IPS-11a (cell line): ENCODE results near the gene TESK2.
"Not testable (repeated sequence)": the region's sequence is repeated elsewhere in the genome, so short reads cannot be mapped to it uniquely, and the experiment has no call there.

Experiments used
- H3K4me3 ChIP-seq: one replicate; pipeline ENCODE4 v1.5.1; 2013; ENCODE audit warnings: low read depth, low read length, control low read depth

Gene TESK2

DNA sequence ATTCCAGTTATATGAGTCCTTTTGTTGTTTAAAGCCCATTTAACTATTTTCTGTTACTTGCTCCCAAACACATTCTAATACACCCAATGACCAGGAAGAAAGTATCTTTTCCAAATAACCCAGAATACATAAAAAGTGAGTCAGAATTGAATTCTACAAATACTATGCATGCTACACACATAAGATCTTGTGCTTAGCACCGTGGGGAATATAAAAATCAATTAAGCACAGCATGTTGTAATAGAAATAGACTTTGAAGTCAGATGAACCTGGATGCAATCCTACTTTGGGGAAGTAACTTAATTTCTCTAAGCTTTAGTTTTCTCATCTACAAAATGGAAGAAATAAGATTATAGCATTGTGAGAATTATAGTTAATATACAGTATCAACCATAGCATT is 110.2 kb downstream of the TESK2 start:
- H3K4me3 ChIP-seq, result no peak overlapping the region

DNA sequence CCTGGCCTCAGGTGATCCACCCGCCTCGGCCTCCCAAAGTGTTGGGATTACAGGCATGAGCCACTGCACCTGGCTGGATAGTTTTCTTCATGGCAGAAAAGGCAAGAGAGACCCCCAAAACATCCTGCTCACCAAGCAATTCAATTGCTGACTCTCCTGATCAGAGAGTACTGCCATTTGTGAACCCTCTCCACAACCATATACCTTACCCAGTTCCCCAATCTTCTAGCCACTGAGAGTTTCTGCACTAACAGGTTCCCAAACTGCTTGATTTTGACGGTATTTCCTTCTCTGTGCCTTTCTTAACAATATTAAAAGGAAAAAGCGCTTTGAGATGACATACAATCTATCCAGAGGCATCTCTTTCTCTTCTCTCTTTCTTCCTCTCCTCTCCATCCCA is 110.8 kb downstream of the TESK2 start:
- H3K4me3 ChIP-seq, result no peak overlapping the region

DNA sequence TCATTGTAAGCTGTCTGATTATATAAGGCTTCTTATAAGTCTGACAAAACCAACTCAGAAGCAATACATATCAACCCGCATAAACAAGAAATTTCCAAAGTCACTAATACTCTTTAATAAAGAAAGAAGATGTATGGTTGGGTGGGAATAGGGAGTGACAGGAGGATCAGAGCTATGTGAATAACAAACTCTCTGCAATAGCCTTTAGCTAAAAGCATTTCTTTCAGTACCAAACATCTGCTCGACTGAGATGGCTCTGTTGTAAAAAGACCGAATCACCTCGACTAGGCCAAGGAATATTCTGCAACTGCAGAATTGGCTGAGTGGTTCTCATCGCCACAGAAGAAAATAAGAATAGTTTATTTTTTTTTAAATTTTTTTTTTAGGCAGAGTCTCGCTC is 111.4 kb downstream of the TESK2 start:
- no peak overlapping the region for H3K4me3 ChIP-seq

DNA sequence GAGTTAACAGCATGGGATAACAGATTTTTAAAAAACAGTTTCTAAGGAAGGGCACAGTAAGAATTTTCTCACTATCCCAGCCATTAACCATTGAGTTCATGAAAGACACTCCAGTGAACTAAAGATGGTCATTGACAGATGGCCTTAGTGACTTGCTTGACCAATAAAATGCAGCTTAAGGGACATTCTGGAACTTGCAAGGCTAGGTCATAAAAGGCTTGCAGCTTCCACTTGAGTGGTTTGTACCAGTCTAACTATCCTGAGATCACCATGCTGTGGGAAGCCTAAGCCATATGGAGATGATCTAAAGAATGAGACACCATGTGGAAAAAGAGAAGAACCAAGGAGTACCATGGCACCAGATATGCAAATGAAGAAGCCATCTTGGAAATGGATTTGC is 112.8 kb downstream of the TESK2 start:
- no peak overlapping the region for H3K4me3 ChIP-seq

DNA sequence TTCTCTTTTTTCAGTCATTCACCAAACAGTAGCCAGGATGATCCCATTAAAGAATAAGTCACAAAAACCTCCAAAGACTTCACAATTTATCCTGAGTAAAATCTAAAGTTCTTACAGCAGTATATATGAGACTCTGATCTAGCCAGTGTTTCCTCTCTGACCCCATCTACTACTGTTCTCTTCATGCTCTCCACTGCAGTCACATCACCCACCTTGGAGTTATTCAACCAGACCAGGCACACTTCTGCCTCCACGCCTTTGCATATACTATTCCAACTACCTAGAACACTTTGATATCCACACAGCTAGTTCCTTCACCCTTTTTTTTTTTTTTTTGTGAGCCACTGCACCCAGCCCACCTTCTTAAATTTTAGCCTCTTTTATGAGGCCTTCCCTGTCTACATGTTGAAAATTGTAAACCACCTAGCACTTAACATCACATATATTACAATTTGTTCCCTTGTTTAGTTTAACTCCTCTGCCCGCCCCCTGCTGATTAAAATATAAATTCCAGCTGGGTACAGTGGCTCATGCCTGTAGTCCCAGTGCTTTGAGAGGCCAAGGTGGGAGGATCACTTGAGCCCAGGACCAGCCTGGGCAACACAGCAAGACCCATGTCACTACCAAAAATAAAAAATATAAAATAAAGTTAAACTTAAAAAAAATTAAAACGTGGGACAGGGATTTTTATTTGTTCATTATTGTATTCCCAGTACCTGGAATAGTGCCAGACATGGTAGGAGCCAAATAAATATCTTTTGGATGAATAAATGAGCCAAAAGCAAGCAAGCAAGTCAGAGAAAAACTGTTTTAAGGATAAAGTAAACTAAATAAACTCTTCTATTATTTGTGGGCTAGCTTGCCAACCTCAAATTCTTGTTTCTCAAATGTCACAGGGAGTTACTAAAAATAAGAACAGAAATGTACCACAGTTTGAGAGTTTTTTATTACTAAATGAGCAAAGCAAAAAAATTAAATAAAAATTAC is 115.6 kb downstream of the TESK2 start:
- H3K4me3 ChIP-seq, result no peak overlapping the region

DNA sequence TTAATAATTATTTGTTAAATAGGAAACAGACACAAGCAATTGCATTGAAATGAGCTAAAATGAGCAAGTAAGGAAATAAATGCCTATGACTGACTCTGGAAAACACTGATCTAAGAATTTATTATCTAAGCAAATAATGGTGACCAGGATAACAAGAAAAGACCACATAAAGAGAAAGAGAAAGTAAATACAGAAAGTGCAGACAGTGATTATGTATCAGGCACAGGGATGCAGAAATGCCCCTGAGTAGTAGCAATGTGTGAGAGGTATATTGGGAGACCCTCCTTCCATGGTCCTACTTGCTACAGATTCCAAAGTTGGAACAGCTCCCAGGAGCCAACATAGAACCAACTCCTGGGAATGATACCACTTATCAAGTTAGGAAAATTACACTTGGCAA is 117.4 kb downstream of the TESK2 start:
- H3K4me3 ChIP-seq, result no peak overlapping the region

DNA sequence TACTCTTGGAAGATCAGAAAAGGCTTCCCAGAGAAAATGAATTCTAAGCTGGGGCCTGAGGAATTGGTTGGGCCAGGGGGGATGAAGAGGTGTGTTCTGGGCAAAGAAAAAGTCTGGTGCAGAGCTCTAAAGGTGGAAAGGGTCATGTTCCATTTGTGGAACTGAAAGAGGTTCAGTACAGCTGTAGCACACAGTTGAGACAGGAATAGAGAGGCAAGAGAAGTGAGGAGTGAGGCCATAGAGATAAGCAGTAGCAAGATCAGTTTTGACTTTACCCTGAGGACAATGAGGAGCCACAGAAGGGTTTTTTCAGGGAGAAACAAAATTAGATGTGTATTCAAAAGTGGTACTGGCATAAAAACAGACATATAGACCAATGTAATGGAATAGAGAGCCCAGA is 120.4 kb downstream of the TESK2 start:
- no peak overlapping the region for H3K4me3 ChIP-seq

DNA sequence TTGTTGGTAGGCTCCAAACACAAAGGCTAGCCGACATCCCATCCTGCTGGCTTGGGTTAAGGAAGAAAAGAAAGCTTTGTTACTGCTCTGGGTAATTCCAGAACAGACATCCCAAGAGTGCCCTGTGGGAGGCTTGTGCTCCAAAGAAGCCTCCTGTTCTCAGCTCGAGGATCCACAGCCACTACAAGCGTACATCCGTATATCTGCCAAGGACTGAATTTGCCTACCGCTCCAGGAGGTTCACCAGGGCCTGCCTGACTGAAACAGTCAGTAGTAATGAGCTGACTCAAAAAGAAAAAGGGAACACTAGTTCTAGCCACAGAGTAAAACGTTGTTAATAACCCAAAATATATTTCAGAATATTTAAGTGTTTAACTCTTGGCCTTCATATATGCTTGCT is 125.9 kb downstream of the TESK2 start:
- H3K4me3 ChIP-seq, result no peak overlapping the region

DNA sequence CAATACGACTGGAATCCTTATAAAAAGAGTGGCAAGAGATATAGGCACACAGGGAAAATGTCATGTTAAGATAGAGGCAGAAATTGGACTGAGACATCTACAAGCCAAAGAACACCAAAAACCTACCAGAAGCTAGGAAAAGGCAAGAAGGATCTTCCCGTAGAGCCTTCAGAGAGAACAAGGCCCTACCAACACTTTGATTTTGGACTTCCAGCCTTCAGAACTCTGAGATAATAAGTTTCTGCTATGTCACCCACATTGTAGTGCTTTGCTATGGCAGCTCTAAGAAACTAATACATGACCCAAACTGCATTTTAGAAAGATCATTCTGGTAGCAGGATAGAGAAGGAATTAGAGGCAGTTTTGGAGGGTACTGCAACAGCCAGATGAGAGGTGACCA is 126.7 kb downstream of the TESK2 start:
- no peak overlapping the region for H3K4me3 ChIP-seq

DNA sequence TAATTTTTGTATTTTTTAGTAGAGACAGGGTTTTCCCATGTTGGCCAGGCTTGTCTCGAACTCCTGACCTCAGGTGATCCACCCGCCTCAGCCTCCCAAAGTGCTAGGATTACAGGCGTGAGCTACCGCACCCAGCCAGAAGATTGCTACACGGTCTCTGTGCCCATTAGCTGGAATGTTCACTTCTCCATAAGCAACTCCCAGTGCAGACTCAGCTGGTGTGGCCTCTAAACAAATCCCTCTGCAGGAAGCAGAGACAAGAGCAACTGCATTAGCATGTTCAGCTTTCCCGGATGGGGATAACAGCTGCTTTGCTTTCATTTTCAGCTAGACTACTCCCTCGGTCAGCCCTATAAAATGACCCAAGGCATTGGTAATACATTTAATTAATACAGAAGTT is 130.0 kb downstream of the TESK2 start:
- not testable (repeated sequence) for H3K4me3 ChIP-seq

DNA sequence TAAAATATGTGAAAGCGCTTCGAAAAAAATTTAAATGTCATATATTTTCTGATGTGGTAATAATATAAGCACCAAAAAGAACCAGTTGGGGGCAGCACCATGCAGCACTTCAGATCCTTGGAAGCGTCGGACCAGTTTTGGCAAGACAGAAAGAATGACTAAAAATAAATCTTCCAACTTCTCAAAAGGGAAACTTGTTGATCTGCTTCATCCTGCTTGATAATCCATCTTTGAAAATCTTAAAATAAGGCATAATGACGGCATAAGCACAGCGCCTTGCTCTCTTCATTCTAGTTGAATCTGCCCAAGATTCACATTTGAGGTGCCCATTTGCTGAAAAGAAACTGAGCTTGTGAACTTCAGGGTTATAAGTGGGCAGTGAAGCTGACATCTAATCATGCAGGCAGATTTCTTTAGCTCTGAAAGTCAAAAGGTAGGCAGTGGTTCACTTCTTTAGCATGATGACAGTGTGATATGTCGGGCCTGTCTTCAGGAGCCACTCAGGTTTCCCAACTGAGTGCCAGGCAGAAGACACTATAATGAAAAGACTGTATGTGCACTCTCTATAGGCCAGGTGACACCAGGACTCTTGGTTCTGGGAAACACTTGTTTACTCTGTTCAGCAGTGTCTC is 131.0 kb downstream of the TESK2 start:
- no peak overlapping the region for H3K4me3 ChIP-seq

DNA sequence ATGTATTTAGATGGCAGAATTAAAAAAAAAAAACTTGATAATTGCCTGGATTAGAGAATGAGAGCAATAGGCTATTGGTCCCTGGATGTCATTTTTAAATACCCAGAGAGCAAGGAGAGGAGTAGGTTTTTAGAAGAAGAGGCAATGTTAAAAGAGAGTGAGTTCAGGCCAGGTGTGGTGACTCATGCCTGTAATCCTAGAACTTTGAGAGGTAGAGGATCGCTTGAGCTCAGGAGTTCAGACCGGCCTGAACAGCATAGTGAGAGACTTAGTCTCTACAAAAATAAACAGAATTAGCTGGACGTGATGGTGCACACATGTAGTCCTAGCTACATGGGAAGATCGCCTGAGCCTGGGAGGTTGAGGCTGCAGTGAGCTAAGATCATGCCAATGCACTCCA is 134.8 kb downstream of the TESK2 start:
- no peak overlapping the region for H3K4me3 ChIP-seq

DNA sequence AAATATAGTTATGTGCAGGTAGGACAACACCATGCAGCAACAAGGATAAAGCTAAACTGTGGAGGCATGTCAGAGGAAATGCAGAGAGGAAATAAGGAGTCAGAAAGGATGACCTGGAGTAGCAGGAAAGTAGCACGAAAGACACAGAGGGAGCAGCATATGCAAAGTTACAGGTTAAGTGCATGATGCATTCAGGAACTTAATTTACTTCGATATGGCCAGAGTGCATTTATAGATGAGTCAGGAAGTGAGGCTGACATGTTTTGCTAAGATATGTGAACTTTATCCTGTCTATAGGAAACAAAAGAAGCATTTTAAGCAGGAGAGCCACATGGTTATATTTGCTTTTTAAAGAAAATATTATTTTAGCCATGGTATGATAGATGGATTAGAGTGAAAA is 135.3 kb downstream of the TESK2 start:
- no peak overlapping the region for H3K4me3 ChIP-seq

DNA sequence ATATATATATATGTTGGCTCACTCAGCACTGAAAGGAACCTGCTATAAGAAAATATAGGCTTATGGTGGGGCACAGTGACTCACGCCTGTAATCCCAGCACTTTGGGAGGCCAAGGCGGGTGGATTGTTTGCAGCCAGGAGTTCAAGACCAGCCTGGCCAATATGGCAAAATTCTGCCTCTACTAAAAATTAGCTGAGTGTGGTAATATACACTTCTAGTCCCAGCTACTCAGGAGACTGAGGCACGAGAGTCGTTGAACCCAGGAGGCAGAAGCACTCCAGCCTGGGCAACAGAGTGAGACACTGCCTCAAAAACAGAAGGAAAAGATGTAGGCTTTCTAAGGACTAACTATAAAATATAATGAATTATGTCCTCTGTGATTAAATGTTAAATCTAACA is 136.1 kb downstream of the TESK2 start:
- no peak overlapping the region for H3K4me3 ChIP-seq

DNA sequence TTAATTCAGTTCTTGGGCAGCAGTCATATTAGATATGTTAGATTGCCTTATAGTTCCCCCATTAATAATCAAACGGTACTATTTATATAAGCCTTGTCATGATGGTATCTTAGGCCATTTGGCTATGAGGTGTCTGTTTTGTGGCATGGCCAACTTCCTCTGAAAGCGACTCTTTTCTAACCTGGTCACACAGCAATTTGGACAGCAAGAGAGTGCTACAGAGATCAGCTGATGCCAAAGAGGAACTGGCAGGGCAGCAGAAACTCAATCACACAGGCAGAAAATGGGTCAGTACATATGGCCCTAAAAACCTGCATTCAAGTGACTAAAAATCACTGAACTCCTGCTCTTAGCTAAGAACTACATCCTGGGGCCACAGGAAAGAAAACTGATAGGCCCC is 137.3 kb downstream of the TESK2 start:
- no peak overlapping the region for H3K4me3 ChIP-seq

DNA sequence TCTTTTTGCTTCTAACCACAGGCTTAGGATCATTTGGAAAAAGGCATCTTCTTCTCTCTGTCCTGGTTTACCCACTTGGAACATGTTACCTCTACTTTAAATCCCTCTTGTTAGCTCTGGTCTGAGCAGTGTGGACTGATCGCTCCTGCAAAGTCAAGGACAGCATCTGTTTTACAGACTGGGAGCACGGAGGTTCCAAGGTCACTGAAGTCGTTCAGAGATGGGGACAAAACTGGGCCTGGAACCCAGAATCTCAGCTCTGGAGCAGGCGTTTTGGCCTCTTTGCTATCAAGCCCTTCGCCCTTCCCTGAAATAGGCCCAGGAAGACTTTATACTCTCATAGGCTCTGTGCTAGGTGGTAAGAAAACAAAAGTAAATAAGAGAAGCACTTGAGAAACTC is 139.5 kb downstream of the TESK2 start:
- H3K4me3 ChIP-seq, result no peak overlapping the region

DNA sequence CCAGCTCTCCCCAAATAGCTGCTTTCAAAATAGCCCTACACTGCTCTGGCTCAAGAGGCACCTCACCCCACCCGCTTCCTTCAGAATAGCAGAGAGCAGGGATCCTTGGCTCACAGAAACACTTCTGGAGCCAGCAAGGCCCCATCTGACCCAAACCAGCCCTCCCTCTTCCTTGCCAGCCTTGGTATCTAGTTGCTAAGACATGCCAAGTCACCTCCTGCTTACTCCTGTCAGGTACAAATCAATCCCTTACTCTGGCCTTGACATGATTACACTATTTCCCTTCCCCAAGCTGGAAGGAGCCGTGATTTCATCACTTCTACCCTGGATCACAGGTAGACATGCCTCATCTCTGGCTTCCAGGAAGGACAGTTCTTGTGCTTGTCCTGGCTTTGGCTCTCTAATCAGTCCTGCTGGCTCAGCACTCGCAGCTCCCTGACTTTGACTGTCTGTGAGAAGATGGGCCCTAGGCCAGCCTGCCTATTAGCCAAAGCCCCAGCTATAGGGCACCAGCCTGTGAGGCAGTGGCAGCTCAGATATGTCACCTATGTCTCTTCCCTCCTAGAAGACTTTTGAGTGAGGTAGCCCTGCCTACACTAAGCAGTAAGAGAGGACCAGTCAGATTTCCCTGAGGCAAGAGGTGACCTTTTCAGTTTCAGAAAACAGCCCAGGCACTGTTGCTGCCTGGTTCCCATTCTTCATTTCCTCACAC is 141.8 kb downstream of the TESK2 start:
- no peak overlapping the region for H3K4me3 ChIP-seq

DNA sequence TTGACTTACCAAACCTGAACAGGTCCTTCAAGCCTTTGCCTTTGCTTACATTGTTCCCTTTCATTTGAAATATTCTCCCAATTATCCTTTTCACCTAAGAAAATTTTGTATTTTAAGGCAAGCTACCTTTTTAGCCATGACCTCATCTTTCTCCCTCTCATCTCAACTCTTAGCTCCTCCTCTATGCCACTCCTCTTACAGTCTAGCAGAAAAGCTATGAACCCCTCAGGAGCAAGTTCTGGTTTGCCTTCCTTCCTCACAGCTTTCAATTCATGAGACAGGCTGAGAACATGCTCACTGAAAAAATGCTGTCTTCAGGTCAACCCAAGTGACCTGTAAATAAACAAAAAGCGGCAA is 142.4 kb downstream of the TESK2 start:
- H3K4me3 ChIP-seq, result no peak overlapping the region

DNA sequence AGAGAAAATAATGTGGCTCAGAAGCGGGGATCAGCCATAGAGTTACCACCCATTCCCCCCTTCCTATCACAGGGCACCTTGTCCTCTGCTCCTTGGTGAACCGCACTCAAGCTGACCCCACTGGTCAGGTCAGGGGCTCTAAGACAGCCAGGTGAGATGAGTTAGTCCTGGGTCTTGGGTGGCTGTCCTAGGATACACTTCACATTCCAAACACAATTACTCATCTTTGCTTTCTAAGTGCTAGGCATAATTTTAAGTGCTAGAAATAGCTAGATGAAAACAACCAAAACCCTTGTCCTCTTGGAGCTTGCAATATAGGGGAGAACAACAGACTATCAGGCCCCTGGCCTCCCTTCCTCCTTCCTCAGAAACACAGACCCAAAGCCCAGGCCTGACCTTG is 142.9 kb downstream of the TESK2 start:
- no peak overlapping the region for H3K4me3 ChIP-seq

DNA sequence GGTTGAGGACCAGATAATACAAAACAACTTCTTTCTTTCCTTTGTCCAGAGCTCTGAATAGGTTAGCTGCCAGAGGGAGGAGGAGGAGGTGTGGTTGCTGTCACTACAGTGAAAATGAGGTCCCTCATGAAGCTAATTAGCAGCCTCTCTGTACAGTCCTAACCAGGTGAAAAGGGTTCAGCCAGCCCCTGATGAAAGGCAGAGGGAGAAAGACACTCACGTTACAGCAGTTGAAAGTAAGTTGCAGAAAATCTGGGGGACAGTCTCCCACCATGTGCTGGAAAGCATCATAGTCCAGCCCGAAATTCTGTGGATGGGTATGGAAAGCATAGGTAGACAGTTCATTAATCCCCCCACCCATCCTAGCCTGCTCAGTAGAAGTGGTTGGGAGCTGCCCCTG is 144.5 kb downstream of the TESK2 start:
- H3K4me3 ChIP-seq, result no peak overlapping the region

DNA sequence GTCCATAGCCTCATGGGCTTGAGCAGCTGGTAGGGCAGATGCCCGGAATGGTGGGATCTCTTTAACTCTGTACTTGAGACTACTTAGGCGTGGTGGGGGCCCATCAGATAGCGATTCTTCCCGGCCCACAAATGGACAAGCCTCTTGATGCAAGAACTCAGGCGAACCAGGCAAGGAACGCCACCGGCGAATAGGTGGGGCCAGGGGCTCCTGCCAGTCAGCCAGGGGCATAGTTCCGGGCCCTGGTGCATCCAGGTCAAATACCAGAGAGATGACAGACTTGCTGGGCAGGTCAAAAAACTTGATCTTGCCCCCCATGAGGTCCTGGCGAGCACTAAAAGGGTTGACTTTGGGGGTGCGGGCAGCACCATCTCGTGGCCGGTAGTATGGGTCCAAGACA is 145.9 kb downstream of the TESK2 start:
- H3K4me3 ChIP-seq, result no peak overlapping the region

DNA sequence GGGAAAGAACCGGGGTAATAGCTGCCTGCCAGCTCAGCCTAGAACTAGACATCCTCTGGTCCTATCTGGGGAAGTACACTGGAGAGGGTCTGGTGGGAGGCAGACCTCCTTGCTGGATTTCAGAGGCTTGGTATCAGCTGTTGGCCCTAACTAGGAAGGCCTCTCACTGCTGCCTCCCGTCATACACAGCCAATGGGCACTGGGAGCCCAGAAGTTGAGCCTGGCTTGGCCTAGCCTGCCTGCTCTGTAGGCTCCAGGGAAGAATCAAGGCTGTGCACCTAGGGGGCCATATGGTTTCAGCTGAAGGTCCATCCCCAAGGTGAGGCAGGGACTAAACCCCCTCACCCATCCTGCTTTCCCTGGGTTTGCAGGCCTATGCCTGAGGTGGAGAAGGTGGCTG is 146.5 kb downstream of the TESK2 start:
- H3K4me3 ChIP-seq, result no peak overlapping the region
